ENCODE data around the gene IL20RA. TPM values are rescaled to one million over a fixed set of nuclear protein-coding genes. Genes with fewer than 3 reads are reported as not detected.

IL20RA gene
- total RNA-seq (not detected), polyA plus RNA-seq (not detected)

- H3K27ac ChIP-seq (ENCODE audit: low read depth, low read length) = no peak within 1 kb of the TSS
- peak within 1 kb of the TSS; percentile 25 for H3K4me3 ChIP-seq (ENCODE audit: low read length)
- no peaks in the 10 kb centered on the region for H3K4me1 ChIP-seq (ENCODE audit: insufficient read depth, low read length)
- H3K9me3 Mint-ChIP-seq = peaks cover 0 to 6% (median 0%) of the 10 kb centered on the region in 5 donors
- H3K9me3 ChIP-seq (ENCODE audit: low read length) = no peaks in the 10 kb centered on the region
- H3K27me3 Mint-ChIP-seq = peaks cover 65 to 88% of the 10 kb centered on the region in 2 donors
- peak within 1 kb of the TSS; percentile 76 to 87 (median 84) for H3K4me3 Mint-ChIP-seq
- H3K36me3 ChIP-seq (ENCODE audit: insufficient read depth, low read length) = no peaks in the 10 kb centered on the region
- peaks cover 6 to 12% (median 11%) of the 10 kb centered on the region in 3 donors for H3K4me1 Mint-ChIP-seq
- H3K27me3 ChIP-seq (ENCODE audit: insufficient read depth, low read length, poor library complexity, severe bottlenecking) = peaks cover 29% of the 10 kb centered on the region
- DNase-seq = peak in 1 of 5 donors; percentile 12
- H3K36me3 Mint-ChIP-seq = no peaks in the 10 kb centered on the region
- ChIA-PET CTCF (interaction anchor here (1.2 kb wide), 1 partner anchor 10 kb away, joined by 3 read pairs; no protein-coding TSS in a partner anchor), POLR2A (no interaction called here)
- peak within 1 kb of the TSS in 1 of 8 donors; percentile 37 for H3K27ac Mint-ChIP-seq
Observed at GRCh38 chr6:137044366-137045221, at the start of gene IL20RA. TSS of gene IL20RA (minus strand) at chr6:137044965. CDS start at chr6:137044728, 237 bp downstream.

GRCh38 chr6:137093183-137094069 lies 48.7 kb upstream of the IL20RA start:
- Histone ChIP-seq H3K9me3 (ENCODE audit: low read length) (no peaks in the 10 kb centered on the region), H3K27ac (ENCODE audit: low read depth, low read length) (no peak overlapping the region), H3K36me3 (ENCODE audit: insufficient read depth, low read length) (no peaks in the 10 kb centered on the region), H3K4me3 (ENCODE audit: low read length) (no peak overlapping the region), H3K27me3 (ENCODE audit: insufficient read depth, low read length, poor library complexity, severe bottlenecking) (no peaks in the 10 kb centered on the region), H3K4me1 (ENCODE audit: insufficient read depth, low read length) (peaks cover 4% of the 10 kb centered on the region)
- CTCF ChIA-PET = interaction anchor here (0.8 to 1.5 kb wide), 12 partner anchors 7 to 706 kb away, joined by 3 to 31 read pairs (median 4); no protein-coding TSS in a partner anchor
- POLR2A ChIA-PET = interaction anchor here (0.6 kb wide), 1 partner anchor 221 kb away, joined by 3 read pairs; no protein-coding TSS in a partner anchor
- Mint-ChIP-seq H3K4me3 (no peak overlapping the region), H3K27me3 (peaks cover 4 to 17% of the 10 kb centered on the region in 2 donors), H3K9me3 (no peaks in the 10 kb centered on the region), H3K4me1 (peaks cover 19 to 22% (median 21%) of the 10 kb centered on the region in 3 donors), H3K36me3 (no peaks in the 10 kb centered on the region), H3K27ac (no peak overlapping the region)
- no peak for DNase-seq

GRCh38 chr6:137092018-137092417 lies 47.3 kb upstream of the IL20RA start:
- no peak overlapping the region for H3K4me3 Mint-ChIP-seq
- DNase-seq = no peak
- peaks cover 19 to 22% (median 21%) of the 10 kb centered on the region in 3 donors for H3K4me1 Mint-ChIP-seq
- no peaks in the 10 kb centered on the region for H3K36me3 Mint-ChIP-seq
- no peak overlapping the region for H3K4me3 ChIP-seq (ENCODE audit: low read length)
- peaks cover 4% of the 10 kb centered on the region for H3K4me1 ChIP-seq (ENCODE audit: insufficient read depth, low read length)
- ChIA-PET POLR2A (no interaction called here), CTCF (interaction anchor here (1.0 to 1.4 kb wide), 3 partner anchors 16 to 250 kb away, joined by 3 to 4 read pairs (median 3); no protein-coding TSS in a partner anchor)
- no peak overlapping the region for H3K27ac ChIP-seq (ENCODE audit: low read depth, low read length)
- peaks cover 4 to 17% of the 10 kb centered on the region in 2 donors for H3K27me3 Mint-ChIP-seq
- H3K36me3 ChIP-seq (ENCODE audit: insufficient read depth, low read length) = no peaks in the 10 kb centered on the region
- H3K9me3 ChIP-seq (ENCODE audit: low read length) = no peaks in the 10 kb centered on the region
- H3K27me3 ChIP-seq (ENCODE audit: insufficient read depth, low read length, poor library complexity, severe bottlenecking) = no peaks in the 10 kb centered on the region
- no peak overlapping the region for H3K27ac Mint-ChIP-seq
- H3K9me3 Mint-ChIP-seq = no peaks in the 10 kb centered on the region

- H3K4me3 ChIP-seq (ENCODE audit: low read length) = no peak overlapping the region
- H3K9me3 Mint-ChIP-seq = no peaks in the 10 kb centered on the region
- H3K4me1 ChIP-seq (ENCODE audit: insufficient read depth, low read length) = no peaks in the 10 kb centered on the region
- no peak overlapping the region for H3K4me3 Mint-ChIP-seq
- H3K27me3 ChIP-seq (ENCODE audit: insufficient read depth, low read length, poor library complexity, severe bottlenecking) = no peaks in the 10 kb centered on the region
- ChIA-PET CTCF (interaction anchor here (1.5 kb wide), 1 partner anchor 8 kb away, joined by 3 read pairs; no protein-coding TSS in a partner anchor), POLR2A (no interaction called here)
- H3K27ac ChIP-seq (ENCODE audit: low read depth, low read length) = no peak overlapping the region
- H3K27ac Mint-ChIP-seq = no peak overlapping the region
- peaks cover 1 to 2% (median 2%) of the 10 kb centered on the region in 3 donors for H3K4me1 Mint-ChIP-seq
- no peaks in the 10 kb centered on the region for H3K36me3 Mint-ChIP-seq
- peaks cover 5 to 17% of the 10 kb centered on the region in 2 donors for H3K27me3 Mint-ChIP-seq
- no peaks in the 10 kb centered on the region for H3K9me3 ChIP-seq (ENCODE audit: low read length)
- DNase-seq = no peak
- no peaks in the 10 kb centered on the region for H3K36me3 ChIP-seq (ENCODE audit: insufficient read depth, low read length)
Observed at GRCh38 chr6:137089305-137089704, 44.5 kb upstream of the IL20RA start.

- Mint-ChIP-seq H3K9me3 (no peaks in the 10 kb centered on the region), H3K27me3 (peaks cover 5 to 17% of the 10 kb centered on the region in 2 donors), H3K27ac (no peak overlapping the region), H3K36me3 (no peaks in the 10 kb centered on the region), H3K4me3 (no peak overlapping the region), H3K4me1 (no peaks in the 10 kb centered on the region)
- Histone ChIP-seq H3K4me3 (ENCODE audit: low read length) (no peak overlapping the region), H3K27me3 (ENCODE audit: insufficient read depth, low read length, poor library complexity, severe bottlenecking) (no peaks in the 10 kb centered on the region), H3K4me1 (ENCODE audit: insufficient read depth, low read length) (no peaks in the 10 kb centered on the region), H3K27ac (ENCODE audit: low read depth, low read length) (no peak overlapping the region), H3K9me3 (ENCODE audit: low read length) (no peaks in the 10 kb centered on the region), H3K36me3 (ENCODE audit: insufficient read depth, low read length) (no peaks in the 10 kb centered on the region)
- DNase-seq = no peak
- CTCF ChIA-PET = interaction anchor here (1.5 kb wide), 2 partner anchors 9 to 11 kb away, joined by 3 to 4 read pairs; no protein-coding TSS in a partner anchor
- POLR2A ChIA-PET = no interaction called here
Observed at GRCh38 chr6:137087902-137088301, 43.1 kb upstream of the IL20RA start.

GRCh38 chr6:137086031-137086430 lies 41.3 kb upstream of the IL20RA start:
- H3K9me3 Mint-ChIP-seq = no peaks in the 10 kb centered on the region
- no peak overlapping the region for H3K4me3 Mint-ChIP-seq
- POLR2A ChIA-PET = no interaction called here
- no peaks in the 10 kb centered on the region for H3K9me3 ChIP-seq (ENCODE audit: low read length)
- no peaks in the 10 kb centered on the region for H3K27me3 ChIP-seq (ENCODE audit: insufficient read depth, low read length, poor library complexity, severe bottlenecking)
- H3K27ac ChIP-seq (ENCODE audit: low read depth, low read length) = no peak overlapping the region
- no peak for DNase-seq
- peak overlapping the region in 1 of 8 donors; percentile 2 for H3K27ac Mint-ChIP-seq
- no peaks in the 10 kb centered on the region for H3K36me3 Mint-ChIP-seq
- no peaks in the 10 kb centered on the region for H3K36me3 ChIP-seq (ENCODE audit: insufficient read depth, low read length)
- H3K4me3 ChIP-seq (ENCODE audit: low read length) = no peak overlapping the region
- CTCF ChIA-PET = interaction anchor here (1.5 to 1.7 kb wide), 2 partner anchors 8 to 10 kb away, joined by 4 to 6 read pairs; no protein-coding TSS in a partner anchor
- no peaks in the 10 kb centered on the region for H3K4me1 Mint-ChIP-seq
- peaks cover 5 to 16% of the 10 kb centered on the region in 2 donors for H3K27me3 Mint-ChIP-seq
- no peaks in the 10 kb centered on the region for H3K4me1 ChIP-seq (ENCODE audit: insufficient read depth, low read length)

- CTCF ChIA-PET = interaction anchor here (1.5 to 1.7 kb wide), 2 partner anchors 9 kb away, joined by 4 to 6 read pairs; no protein-coding TSS in a partner anchor
- H3K36me3 ChIP-seq (ENCODE audit: insufficient read depth, low read length) = no peaks in the 10 kb centered on the region
- no peak overlapping the region for H3K4me3 ChIP-seq (ENCODE audit: low read length)
- H3K27me3 ChIP-seq (ENCODE audit: insufficient read depth, low read length, poor library complexity, severe bottlenecking) = no peaks in the 10 kb centered on the region
- Mint-ChIP-seq H3K9me3 (no peaks in the 10 kb centered on the region), H3K27me3 (peaks cover 5 to 19% of the 10 kb centered on the region in 2 donors), H3K36me3 (no peaks in the 10 kb centered on the region), H3K4me3 (no peak overlapping the region), H3K27ac (no peak overlapping the region), H3K4me1 (no peaks in the 10 kb centered on the region)
- H3K4me1 ChIP-seq (ENCODE audit: insufficient read depth, low read length) = no peaks in the 10 kb centered on the region
- no peak for DNase-seq
- no peaks in the 10 kb centered on the region for H3K9me3 ChIP-seq (ENCODE audit: low read length)
- POLR2A ChIA-PET = no interaction called here
- no peak overlapping the region for H3K27ac ChIP-seq (ENCODE audit: low read depth, low read length)
Observed at GRCh38 chr6:137084865-137085617, 40.3 kb upstream of the IL20RA start.
